GM21423 (cell line): ENCODE data around the gene SUCLG1.
"Not testable (repeated sequence)": the region's sequence is repeated elsewhere in the genome, so short reads cannot be mapped to it uniquely, and the experiment has no call there.

Experiments
- ATAC-seq: cut with Tn5 transposase; IDR thresholded peaks from one replicate; pipeline ENCODE4 v1.9.1; 2021; ENCODE audit warnings: mild to moderate bottlenecking, moderate library complexity; ENCODE audit not compliant: unreplicated experiment

SUCLG1 gene

DNA sequence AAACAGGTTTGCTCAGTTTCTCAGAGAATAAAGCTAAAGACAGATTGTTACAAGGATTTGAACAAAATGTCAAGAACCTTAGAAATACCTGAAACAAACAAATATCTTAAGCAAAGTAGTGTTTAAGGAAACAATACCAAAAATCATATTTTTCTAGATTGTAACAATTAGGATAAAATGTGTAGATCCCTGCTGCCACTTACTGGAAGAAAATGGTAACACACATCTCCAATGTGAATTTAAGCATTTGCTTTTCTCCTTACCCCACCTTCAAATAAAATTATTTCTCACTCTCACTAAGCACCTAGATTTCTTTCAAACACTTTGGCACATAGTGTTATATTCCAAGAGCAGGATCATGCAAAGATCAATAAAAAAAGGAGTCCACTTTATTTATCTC is 34.9 kb downstream of the SUCLG1 start:
- no peak for ATAC-seq

DNA sequence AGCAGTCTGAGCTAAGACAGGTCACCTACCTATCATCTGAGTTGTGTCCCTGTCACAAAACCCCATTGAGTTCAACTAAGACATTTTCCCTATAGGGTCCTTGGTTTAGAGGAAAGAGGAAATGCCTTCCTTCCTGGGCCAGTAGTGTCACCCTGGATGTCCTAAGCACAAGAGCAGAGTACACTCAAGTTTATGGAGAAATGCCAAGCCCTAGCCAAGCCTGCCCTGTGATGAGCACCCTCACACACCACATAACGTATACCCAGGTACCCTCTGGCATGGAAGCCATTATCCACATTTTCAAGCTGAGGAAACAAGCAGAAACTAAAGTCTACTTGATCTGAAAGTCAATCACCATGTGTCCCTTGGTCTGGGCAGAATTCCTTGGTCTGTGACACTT is 37.3 kb downstream of the SUCLG1 start:
- no peak for ATAC-seq

- ATAC-seq, result no peak
These were observed 37.9 kb downstream of the SUCLG1 start for GRCh38 chr2:84421197-84421596.

- no peak for ATAC-seq
These were observed 41.5 kb downstream of the SUCLG1 start for GRCh38 chr2:84417453-84418145.

DNA sequence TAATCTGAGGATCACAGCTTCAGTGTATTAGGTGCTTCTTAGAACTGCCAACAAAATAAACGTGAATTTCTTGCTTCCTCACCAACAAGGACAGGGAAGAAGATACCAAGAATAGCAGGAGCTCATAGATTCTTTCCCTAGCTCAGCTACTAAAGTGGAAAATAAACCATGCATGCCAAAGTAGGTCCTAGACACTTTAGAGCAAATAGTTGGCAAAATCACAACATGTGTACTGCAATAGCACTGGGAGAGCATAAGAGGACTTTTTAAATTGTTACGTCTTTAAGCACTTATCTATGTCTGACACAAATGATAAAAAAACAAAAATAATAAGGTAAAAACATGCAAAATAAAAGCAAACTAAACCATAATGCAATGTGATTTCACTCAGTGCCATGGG is 49.5 kb downstream of the SUCLG1 start:
- ATAC-seq, result no peak

DNA sequence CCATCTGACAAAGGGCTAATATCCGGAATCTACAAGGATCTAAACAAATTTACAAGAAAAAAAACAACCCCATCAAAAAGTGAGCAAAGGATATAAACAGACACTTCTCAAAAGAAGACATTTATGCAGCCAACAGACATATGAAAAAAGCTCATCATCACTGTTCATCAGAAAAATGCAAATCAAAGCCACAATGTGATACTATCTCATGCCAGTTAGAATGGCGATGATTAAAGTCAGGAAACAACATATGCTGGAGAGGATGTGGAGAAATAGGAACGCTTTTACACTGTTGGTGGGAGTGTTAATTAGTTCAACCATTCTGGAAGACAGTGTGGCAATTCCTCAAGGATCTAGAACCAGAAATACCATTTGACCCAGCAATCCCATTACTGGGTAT is 57.0 kb downstream of the SUCLG1 start:
- ATAC-seq, result not testable (repeated sequence)

DNA sequence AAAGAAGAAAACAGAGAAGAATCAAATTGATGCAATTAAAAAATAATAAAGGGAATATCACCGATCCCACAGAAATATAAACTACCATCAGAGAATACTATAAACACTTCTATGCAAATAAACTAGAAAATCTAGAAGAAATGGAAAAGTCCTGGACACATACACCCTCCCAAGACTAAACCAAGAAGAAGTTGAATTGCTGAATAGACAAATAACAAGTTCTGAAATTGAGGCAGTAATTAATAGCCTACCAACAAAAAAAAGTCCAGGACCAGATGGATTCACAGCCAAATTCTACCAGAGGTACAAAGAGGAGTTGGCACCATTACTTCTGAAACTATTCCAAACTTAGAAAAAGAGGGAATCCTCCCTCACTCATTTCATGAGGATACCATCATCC is 59.2 kb downstream of the SUCLG1 start:
- not testable (repeated sequence) for ATAC-seq

DNA sequence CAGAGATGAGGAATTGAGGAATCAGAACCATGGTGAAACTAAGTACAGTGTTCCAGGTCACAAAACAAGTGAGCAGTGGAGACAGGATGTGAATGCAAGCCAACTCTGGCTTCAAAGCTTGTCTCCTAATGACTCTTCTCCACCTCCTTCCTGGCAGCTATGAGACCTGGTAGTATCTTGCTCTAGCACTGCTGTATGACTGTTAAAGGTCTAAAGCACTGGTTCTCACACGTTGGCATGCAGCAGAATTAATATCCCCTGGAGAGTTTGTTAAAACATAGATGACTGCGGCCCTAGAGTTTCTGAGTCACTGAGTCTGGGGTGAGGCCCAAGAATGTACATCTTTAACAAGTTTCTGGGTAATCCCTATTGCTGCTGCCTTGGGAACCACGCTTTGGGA is 63.3 kb downstream of the SUCLG1 start:
- ATAC-seq, result no peak

DNA sequence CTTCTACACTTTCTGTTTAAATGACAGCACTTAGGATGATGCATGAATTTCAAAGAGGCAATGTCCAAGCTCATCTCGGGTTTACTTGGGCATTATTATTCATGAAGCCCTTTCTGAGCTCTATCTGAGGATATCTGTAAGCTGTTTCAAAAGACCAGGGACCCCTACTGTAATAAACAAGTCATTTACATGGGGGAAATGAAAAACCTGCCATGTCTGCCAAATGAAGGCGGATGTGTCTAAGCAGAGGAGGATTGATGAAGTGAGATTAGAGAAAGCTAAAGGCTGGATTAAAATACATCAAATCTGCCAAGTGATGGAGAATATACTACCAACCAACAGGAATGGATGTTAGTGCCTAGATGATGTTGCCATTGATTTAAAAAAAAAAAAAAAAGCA is 64.5 kb downstream of the SUCLG1 start:
- ATAC-seq, result no peak

- ATAC-seq, result no peak
These were observed 65.3 kb downstream of the SUCLG1 start for GRCh38 chr2:84393829-84394228.

DNA sequence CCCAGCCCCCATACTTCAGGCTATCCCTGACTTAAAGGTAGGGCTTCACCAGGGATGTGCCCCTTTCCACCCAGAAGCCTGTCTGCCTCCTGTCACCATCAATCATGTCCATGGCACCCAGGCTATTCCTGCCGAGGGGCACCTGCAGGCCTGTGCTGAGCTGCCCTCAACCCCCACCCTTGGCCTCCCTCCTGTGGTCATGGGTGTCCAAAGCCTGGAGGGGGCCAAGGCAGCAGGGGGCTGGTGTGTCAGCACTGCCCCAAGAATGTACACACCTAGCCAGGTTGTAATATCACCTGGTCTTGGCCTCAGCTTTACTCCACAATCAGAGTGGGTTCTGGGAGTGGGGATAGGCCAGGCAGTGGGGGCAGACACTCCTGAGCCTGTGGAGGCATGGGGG is 69.3 kb downstream of the SUCLG1 start:
- ATAC-seq, result no peak

GRCh38 chr2:84388921-84389490 is 70.1 kb downstream of the SUCLG1 start:
- no peak for ATAC-seq

DNA sequence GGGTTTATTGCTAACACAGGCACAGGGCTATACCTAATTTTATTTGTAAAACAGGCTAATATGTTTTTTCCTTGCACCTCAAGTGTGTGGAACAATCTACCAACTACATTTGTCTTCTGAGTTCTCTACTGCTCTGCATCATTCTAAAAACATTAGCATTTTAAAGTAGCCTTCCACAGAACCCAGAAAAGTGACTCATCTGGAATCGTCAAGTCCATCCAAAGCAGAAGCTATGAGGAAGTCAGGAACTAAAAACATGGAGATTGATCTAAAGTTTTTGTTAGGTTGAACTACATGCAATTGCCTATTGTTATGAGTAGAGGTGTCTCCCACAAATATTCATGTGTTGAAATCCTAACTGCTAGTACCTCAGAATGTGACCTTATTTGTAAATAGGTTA is 70.9 kb downstream of the SUCLG1 start:
- no peak for ATAC-seq

DNA sequence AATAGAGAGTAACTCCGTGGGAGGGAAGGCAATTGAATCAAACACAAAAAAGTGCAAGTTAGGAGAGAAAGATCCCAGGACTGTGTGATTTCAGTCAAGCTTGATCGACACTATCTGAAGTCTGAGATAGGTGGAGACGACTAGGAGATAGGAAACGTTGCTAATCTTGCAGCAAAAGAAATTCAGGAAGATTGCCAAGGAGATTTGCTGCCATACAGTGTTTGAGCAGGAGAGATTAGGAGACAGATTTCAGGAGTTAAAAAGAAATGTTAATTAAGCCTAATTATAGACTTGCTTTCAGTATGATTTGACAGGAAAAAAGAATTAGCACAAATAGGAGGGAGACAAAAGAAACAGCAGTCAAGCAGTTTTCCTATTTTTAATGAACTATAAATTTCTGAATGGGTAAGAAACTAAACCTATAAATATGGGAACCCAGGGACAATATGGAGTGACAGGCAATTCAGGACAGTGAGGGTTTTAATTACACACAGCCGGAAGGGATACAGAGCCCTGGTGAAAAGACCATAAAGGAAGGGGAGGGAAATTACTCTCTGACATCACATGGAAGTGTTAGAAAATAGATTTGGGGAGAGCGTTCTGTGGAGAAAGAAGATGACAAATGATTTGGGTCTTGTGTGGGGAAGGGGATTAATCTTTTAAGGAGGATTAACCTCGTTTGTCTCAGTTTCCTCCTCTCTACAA is 72.6 kb downstream of the SUCLG1 start:
- no peak for ATAC-seq

DNA sequence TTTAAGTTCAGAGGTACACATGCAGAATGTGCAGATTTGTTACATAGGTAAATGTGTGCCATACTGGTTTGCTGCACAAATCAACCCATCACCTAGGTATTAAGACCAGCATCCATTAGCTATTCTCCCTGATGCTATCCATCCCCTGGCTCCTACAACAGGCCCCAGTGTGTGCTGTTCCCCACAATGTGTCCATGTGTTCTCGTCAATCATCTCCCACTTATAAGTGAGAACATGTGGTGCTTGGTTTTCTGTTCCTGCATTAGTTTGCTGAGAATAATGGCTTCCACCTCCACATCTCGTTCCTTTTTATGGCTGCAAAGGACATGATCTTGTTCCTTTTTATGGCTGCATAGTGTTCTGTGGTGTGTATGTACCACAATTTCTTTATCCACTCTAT is 75.8 kb downstream of the SUCLG1 start:
- no peak for ATAC-seq

DNA sequence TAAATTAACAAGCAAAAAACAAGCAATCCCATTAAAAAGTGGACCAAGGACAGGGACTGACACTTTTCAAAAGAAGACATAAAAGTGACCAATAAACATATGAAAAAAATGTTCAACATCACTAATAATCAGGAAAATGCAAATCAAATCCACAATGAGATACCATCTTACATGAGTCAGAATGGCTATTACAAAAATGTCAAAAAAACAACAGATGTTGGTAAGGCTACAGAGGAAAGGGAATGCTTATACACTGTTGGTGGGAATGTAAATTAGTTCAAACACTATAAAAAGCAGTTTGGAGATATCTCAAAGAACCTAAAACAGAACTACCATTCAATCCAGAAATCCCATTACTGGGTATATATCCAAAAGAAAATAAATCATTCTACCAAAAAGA is 78.2 kb downstream of the SUCLG1 start:
- ATAC-seq, result no peak

GRCh38 chr2:84378960-84379359 is 80.1 kb downstream of the SUCLG1 start:
- no peak for ATAC-seq

DNA sequence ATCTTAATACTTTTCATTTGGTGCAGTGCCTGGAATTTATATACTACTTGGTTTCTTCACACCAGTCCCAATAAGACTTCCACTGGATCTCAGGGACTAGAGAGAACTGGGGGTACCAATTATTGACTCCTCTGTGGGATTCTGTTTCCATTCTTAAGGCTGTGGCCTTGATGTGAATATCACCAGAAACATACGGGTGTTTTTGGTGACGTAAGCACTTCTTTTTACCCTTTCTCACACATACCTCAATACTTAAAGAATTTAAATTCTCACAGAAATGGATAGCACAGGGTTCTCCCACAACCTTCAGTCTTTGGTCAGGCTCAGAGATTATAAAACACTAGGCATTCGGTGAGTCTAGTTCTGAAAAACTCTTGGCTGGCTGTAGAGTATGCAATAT is 84.1 kb downstream of the SUCLG1 start:
- no peak for ATAC-seq

DNA sequence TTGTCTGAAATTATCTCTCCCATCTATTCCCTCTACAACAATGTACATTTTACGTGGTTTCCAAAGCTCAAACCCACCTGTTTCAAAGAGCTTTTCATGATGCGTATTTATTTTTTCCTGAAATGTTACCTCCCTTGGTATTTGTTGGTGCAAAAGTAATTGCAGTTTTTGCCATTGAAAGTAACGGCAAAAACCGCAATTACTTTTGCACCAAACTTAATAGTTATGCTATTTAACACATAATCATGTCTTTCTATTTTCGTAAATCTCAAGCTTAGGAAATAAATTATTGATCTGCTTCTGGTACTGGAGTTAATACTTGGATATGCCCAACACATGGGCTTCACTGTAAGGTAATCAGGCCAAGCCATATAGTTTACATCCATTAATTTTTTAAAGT is 85.2 kb downstream of the SUCLG1 start:
- ATAC-seq, result no peak
